ENCODE measurements around the gene MUC16. TPM values are rescaled to one million over a fixed set of nuclear protein-coding genes. Genes with fewer than 3 reads are reported as not detected.

MUC16 gene
- total RNA-seq, 2 donors from 2014 or later: 0.14 to 1.2 TPM

DNA sequence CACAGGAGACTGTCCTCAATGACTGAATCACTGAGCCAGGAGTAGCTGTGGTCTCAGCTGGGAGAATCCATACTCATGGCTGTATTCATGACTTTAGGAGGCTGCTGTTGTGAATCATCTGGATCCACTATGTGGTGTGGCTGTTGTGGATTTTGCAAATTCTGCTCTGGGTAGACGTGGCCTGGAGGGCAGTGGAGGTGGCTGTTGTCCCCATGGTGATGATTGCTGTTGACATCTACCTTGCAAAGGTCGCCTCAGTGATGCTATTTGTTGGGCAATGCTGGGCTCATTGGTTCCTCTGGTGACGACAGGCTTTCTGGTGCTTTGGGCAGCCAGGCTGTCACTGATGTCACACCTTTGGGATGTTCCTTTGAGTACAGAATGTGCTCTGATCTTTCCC, 23.9 kb downstream of the MUC16 start:
- DNase-seq (ENCODE audit: low spot score): no peak
- 58% methylated on average over 3 of the region's 3 CpGs for WGBS
- no peak for TF ChIP-seq POLR2A (IDR thresholded peaks at IDR 0.05)
- no peak for TF ChIP-seq POLR2AphosphoS5 (IDR thresholded peaks at IDR 0.05)
- no peak for TF ChIP-seq CTCF (IDR thresholded peaks at IDR 0.05)

DNA sequence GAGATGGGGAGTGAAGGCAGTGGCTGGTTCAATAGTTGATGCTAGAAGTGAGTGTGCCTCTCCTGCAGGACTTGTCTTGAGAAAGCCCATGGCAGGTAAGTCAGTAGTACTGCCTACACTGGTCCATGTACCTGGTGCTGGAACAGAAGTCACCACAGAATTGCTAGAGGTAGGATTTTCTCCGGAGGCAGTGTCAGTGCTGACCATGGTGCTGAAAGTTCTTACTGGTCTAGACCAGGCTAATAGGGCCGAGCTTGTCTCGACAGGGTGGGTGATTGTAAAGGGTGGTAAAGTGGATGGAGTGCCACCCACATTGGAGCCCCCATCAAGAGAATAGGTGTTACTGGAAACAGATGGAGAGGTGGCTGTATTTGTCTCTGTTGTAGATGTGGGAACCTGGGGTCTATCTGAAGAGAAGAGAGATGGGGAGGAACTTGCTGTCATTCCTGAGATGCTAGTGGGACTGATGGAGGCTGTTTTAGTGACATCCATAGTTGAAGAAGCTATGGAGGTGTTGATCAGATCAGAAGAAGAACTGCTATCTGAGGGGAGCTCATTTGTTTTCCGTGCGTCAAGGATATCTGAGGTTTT, 36.6 kb downstream of the MUC16 start:
- Histone ChIP-seq H3K27ac (no peak overlapping the region), H3K36me3 (no peaks in the 10 kb centered on the region), H3K9me3 (no peaks in the 10 kb centered on the region), H3K4me1 (replicated peaks) (no peaks in the 10 kb centered on the region), H3K27me3 (replicated peaks; ENCODE audit: insufficient read depth) (no peaks in the 10 kb centered on the region), H3K4me3 (no peak overlapping the region)
- WGBS: 46% methylated on average over 5 of the region's 5 CpGs
- TF ChIP-seq POLR2A (IDR thresholded peaks at IDR 0.05) (no peak), POLR2AphosphoS5 (IDR thresholded peaks at IDR 0.05) (no peak), CTCF (IDR thresholded peaks at IDR 0.05) (no peak)
- intact Hi-C loops (cut with DNase I): no loop called here
- no peak for DNase-seq (ENCODE audit: low spot score)

More for the DNA sequence above, 23.9 kb downstream of the MUC16 start:
- H3K4me3 ChIP-seq: no peak overlapping the region
- no peaks in the 10 kb centered on the region for H3K27me3 ChIP-seq (replicated peaks; ENCODE audit: insufficient read depth)
- no peaks in the 10 kb centered on the region for H3K36me3 ChIP-seq
- H3K9me3 ChIP-seq: no peaks in the 10 kb centered on the region
- H3K4me1 ChIP-seq (replicated peaks): no peaks in the 10 kb centered on the region
- no peak overlapping the region for H3K27ac ChIP-seq
- intact Hi-C loops (cut with DNase I): no loop called here

DNA sequence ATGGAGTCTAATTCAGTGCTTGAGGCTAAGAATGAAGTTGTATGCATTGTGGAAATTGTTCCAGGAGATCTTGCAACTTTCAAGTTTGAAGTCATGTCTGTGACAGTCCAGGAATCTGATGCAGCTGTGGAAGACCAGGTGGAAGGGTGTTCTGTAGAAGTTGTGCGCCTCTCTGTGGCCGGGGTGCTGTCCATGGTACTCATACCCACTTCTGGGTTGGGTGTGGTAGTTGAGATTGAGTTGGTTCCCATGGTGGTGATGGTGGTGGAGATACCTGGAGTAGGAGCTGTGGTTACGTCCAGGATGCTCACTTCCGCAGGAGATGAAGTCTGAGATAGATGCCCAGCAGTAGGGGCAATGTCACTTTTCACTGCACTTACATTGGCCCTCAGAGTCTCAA, 44.3 kb downstream of the MUC16 start:
- H3K4me3 ChIP-seq: no peak overlapping the region
- H3K4me1 ChIP-seq (replicated peaks): no peaks in the 10 kb centered on the region
- WGBS: 59% methylated on average over 4 of the region's 4 CpGs
- no peaks in the 10 kb centered on the region for H3K9me3 ChIP-seq
- no peaks in the 10 kb centered on the region for H3K36me3 ChIP-seq
- H3K27me3 ChIP-seq (replicated peaks; ENCODE audit: insufficient read depth): peaks cover 2% of the 10 kb centered on the region
- no peak for DNase-seq (ENCODE audit: low spot score)
- H3K27ac ChIP-seq: no peak overlapping the region
- TF ChIP-seq CTCF (IDR thresholded peaks at IDR 0.05) (no peak), POLR2A (IDR thresholded peaks at IDR 0.05) (no peak), POLR2AphosphoS5 (IDR thresholded peaks at IDR 0.05) (no peak)
- intact Hi-C loops (cut with DNase I): no loop called here

Other genes with a start within 250 kb of the MUC16 start
- gene ZNF558, start 178.1 kb downstream of the MUC16 start, total RNA-seq: 10 to 100 TPM; 28.6 to 45.2 TPM
- not detected for gene MBD3L1, start 178.0 kb downstream of the MUC16 start, total RNA-seq
- not detected for gene OR1M1, start 76.7 kb upstream of the MUC16 start, total RNA-seq
- not detected for gene OR7G2, start 97.1 kb upstream of the MUC16 start, total RNA-seq
- not detected for gene OR7G1, start 105.4 kb upstream of the MUC16 start, total RNA-seq
- gene OR7G3, start 116.5 kb upstream of the MUC16 start, total RNA-seq: not detected
- 10 to 100 TPM; 18.3 to 22.9 TPM for gene ZNF317, start 130.0 kb upstream of the MUC16 start, total RNA-seq
- gene OR7D2, start 168.6 kb upstream of the MUC16 start, total RNA-seq: under 1 TPM in 1 of 2 donors, not detected in 1; 0.17 TPM
- gene OR7D4, start 209.2 kb upstream of the MUC16 start, total RNA-seq: not detected
- gene OR7E24, start 240.5 kb upstream of the MUC16 start, total RNA-seq: not detected